ENCODE data around the gene RAPGEF4.

Gene RAPGEF4

GRCh38 chr2:173049831-173050230 is 314.2 kb downstream of the RAPGEF4 start:
- no peak for DNase-seq

- DNase-seq = no peak
Measured at GRCh38 chr2:173050684-173051083, 315.0 kb downstream of the RAPGEF4 start.

- DNase-seq = no peak
Measured at GRCh38 chr2:173051463-173052215, 316.0 kb downstream of the RAPGEF4 start.

GRCh38 chr2:173053043-173053699 is 317.5 kb downstream of the RAPGEF4 start:
- DNase-seq = no peak

GRCh38 chr2:173054466-173054865 is 318.8 kb downstream of the RAPGEF4 start:
- no peak for DNase-seq

- DNase-seq = no peak
Measured at GRCh38 chr2:173056705-173057364, 321.2 kb downstream of the RAPGEF4 start.

GRCh38 chr2:173058097-173058496 is 322.5 kb downstream of the RAPGEF4 start:
- no peak for DNase-seq

GRCh38 chr2:173058673-173059072 is 323.0 kb downstream of the RAPGEF4 start:
- DNase-seq = no peak

GRCh38 chr2:173059292-173059691 is 323.6 kb downstream of the RAPGEF4 start:
- DNase-seq = no peak

GRCh38 chr2:173059971-173060461 is 324.4 kb downstream of the RAPGEF4 start:
- no peak for DNase-seq

- DNase-seq = no peak
Measured at GRCh38 chr2:173062801-173063200, 327.2 kb downstream of the RAPGEF4 start.

- no peak for DNase-seq
Measured at GRCh38 chr2:173064151-173064805, 328.6 kb downstream of the RAPGEF4 start.

GRCh38 chr2:173066887-173067676 is 331.4 kb downstream of the RAPGEF4 start:
- no peak for DNase-seq

- no peak for DNase-seq
Measured at GRCh38 chr2:173075056-173075780, 339.6 kb downstream of the RAPGEF4 start.

GRCh38 chr2:173075781-173076580 is 340.3 kb downstream of the RAPGEF4 start, which contains the start of gene MAP3K20:
Gene MAP3K20 (plus strand): TSS chr2:173075846. CDS start chr2:173091032, 15,186 bp downstream.
- DNase-seq = peak; percentile 29

- DNase-seq = peak; percentile 23
Measured at GRCh38 chr2:173076581-173077345, 341.1 kb downstream of the RAPGEF4 start.

GRCh38 chr2:173077506-173078177 is 342.0 kb downstream of the RAPGEF4 start:
- no peak for DNase-seq

GRCh38 chr2:173079141-173079540 is 343.5 kb downstream of the RAPGEF4 start:
- DNase-seq = no peak
